Liver (tissue), 9 donors: ENCODE data around the gene GPR6. TPM values are rescaled to one million over a fixed set of nuclear protein-coding genes. Genes with fewer than 3 reads are reported as not detected.

Source experiments
- DNase-seq: peaks from one replicate; pipeline ENCODE4 v3.0.0-alpha.2; 2017; ENCODE audit warnings: low spot score
- H3K27ac ChIP-seq, 2 donors: one replicate each; pipeline ENCODE4 v1.7.0; 2013; ENCODE audit warnings: inconsistent platforms in 2 of 2, low read length in 2 of 2, control low read depth in 1 of 2, low read depth in 1 of 2, mild to moderate bottlenecking in 1 of 2
- H3K27me3 ChIP-seq, 4 donors: one replicate each; pipeline versions ENCODE4 v1.6.1 to v1.7.0; 2013; ENCODE audit warnings: low read length in 3 of 4, inconsistent platforms in 1 of 4, mild to moderate bottlenecking in 1 of 4, moderate library complexity in 1 of 4; ENCODE audit not compliant: control insufficient read depth in 4 of 4, insufficient read depth in 4 of 4
- H3K36me3 ChIP-seq, 4 donors: one replicate each; pipeline versions ENCODE4 v1.6.1 to v1.7.0; 2013; ENCODE audit warnings: low read length in 3 of 4, mild to moderate bottlenecking in 3 of 4, low read depth in 1 of 4, moderate library complexity in 1 of 4; ENCODE audit not compliant: control insufficient read depth in 4 of 4, insufficient read depth in 3 of 4
- H3K4me1 ChIP-seq, 4 donors: one replicate each; pipeline versions ENCODE4 v1.6.1 to v1.7.0; 2013; ENCODE audit warnings: low read length in 3 of 4, mild to moderate bottlenecking in 3 of 4, moderate library complexity in 1 of 4; ENCODE audit not compliant: control insufficient read depth in 4 of 4, insufficient read depth in 4 of 4
- H3K4me3 ChIP-seq, 3 donors: one replicate each; pipeline versions ENCODE4 v1.6.1 to v1.7.0; 2013; ENCODE audit warnings: low read length in 3 of 3, control low read depth in 1 of 3, low read depth in 1 of 3, mild to moderate bottlenecking in 1 of 3
- H3K9ac ChIP-seq, 2 donors: one replicate each; pipeline ENCODE4 v1.7.0; 2013; ENCODE audit warnings: low read length in 2 of 2, mild to moderate bottlenecking in 2 of 2, moderate library complexity in 2 of 2, control low read depth in 1 of 2, low read depth in 1 of 2
- H3K9me3 ChIP-seq, 4 donors: one replicate each; pipeline versions ENCODE4 v1.6.1 to v1.7.0; 2013; ENCODE audit warnings: low read length in 3 of 4; ENCODE audit not compliant: control insufficient read depth in 4 of 4
- EGR1 ChIP-seq, 2 donors: IDR thresholded peaks; 2 replicates each; pipeline ENCODE4 v1.6.1; 2016 to 2018; ENCODE audit warnings: antibody characterized with exemption in 2 of 2, low read depth in 2 of 2
- FOXA1 ChIP-seq: IDR thresholded peaks from 2 replicates; pipeline ENCODE4 v1.6.1; 2016; ENCODE audit warnings: antibody characterized with exemption
- FOXA2 ChIP-seq: IDR thresholded peaks from 2 replicates; pipeline ENCODE4 v1.6.1; 2016; ENCODE audit warnings: antibody characterized with exemption
- GABPA ChIP-seq, 2 donors: IDR thresholded peaks in 1 of 2; conservative IDR thresholded peaks in 1 of 2; 2 replicates each; pipeline ENCODE4 v1.6.1; 2016; ENCODE audit warnings: antibody characterized with exemption in 2 of 2, mild to moderate bottlenecking in 1 of 2, moderate library complexity in 1 of 2
- HNF4A ChIP-seq, 2 donors: conservative IDR thresholded peaks; 2 replicates each; pipeline ENCODE4 v1.6.1; 2016; ENCODE audit warnings: antibody characterized with exemption in 2 of 2, mild to moderate bottlenecking in 2 of 2
- HNF4G ChIP-seq: IDR thresholded peaks from 2 replicates; pipeline ENCODE4 v1.6.1; 2016; ENCODE audit warnings: antibody characterized with exemption
- JUND ChIP-seq, 2 donors: IDR thresholded peaks; 2 replicates each; pipeline ENCODE4 v1.6.1; 2016; ENCODE audit warnings: antibody characterized with exemption in 2 of 2
- NR2F2 ChIP-seq: IDR thresholded peaks from 2 replicates; pipeline ENCODE4 v1.6.1; 2016; ENCODE audit warnings: antibody characterized with exemption
- RAD21 ChIP-seq, 2 donors: IDR thresholded peaks; 2 replicates each; pipeline ENCODE4 v1.6.1; 2016; ENCODE audit warnings: antibody characterized with exemption in 2 of 2, mild to moderate bottlenecking in 2 of 2
- RXRA ChIP-seq, 2 donors: IDR thresholded peaks; 2 replicates each; pipeline ENCODE4 v1.6.1; 2017 to 2018; ENCODE audit warnings: antibody characterized with exemption in 2 of 2, mild to moderate bottlenecking in 1 of 2
- SP1 ChIP-seq: IDR thresholded peaks from 2 replicates; pipeline ENCODE4 v1.6.1; 2018; ENCODE audit warnings: antibody characterized with exemption, mild to moderate bottlenecking
- TAF1 ChIP-seq: conservative IDR thresholded peaks from 2 replicates; pipeline ENCODE4 v1.6.1; 2016; ENCODE audit warnings: antibody characterized with exemption, mild to moderate bottlenecking
- YY1 ChIP-seq: IDR thresholded peaks from 2 replicates; pipeline ENCODE4 v1.6.1; 2016; ENCODE audit warnings: antibody characterized with exemption, mild to moderate bottlenecking
- WGBS: extraction: QIAGEN DNeasy Blood & Tissue Kit; methylation state at CpG from one replicate; pipeline ENCODE4 v1.1.7; 2013; 5-methylcytosine and 5-hydroxymethylcytosine counted together
- polyA plus RNA-seq, 2 donors: library from polyadenylated mRNA; stranded (reverse) in 1 of 2; unstranded in 1 of 2; fragments of 200-250 nt in 1 of 2; fragments of >200 nt in 1 of 2; fragmentation: Nextera tagmentation in 1 of 2; extraction: Ambion mirVana in 1 of 2; gene quantifications; one replicate each; pipeline versions ENCODE4 v1.2.1 to v1.2.3, GENCODE V29; 2013 to 2015
- total RNA-seq, 2 donors: library from RNA; depleted of rRNA; stranded (reverse); fragments of >200 nt; gene quantifications; one replicate each; pipeline ENCODE4 v1.2.3, GENCODE V29; 2014
- TF ChIP-seq, protein P1 (sequence below): IDR thresholded peaks from 2 replicates; pipeline ENCODE4 v1.6.1; 2016; ENCODE audit warnings: antibody characterized with exemption
- TF ChIP-seq, protein P2 (sequence below): IDR thresholded peaks from 2 replicates; pipeline ENCODE4 v1.6.1; 2016; ENCODE audit warnings: antibody characterized with exemption
- TF ChIP-seq, protein P3 (sequence below): IDR thresholded peaks from 2 replicates; pipeline ENCODE4 v1.6.1; 2016; ENCODE audit warnings: antibody characterized with exemption
- TF ChIP-seq, protein P4 (sequence below): fragments of 150-350 bp; IDR thresholded peaks from 2 replicates; pipeline ENCODE4 v1.5.1; 2017; ENCODE audit warnings: improper control_type of control experiment, low read depth, low read length; ENCODE audit not compliant: missing input control
- donor health status: healthy.
- donor health status: healthy.
- donor health status: healthy.
- donor health status: healthy.
- donor health status: healthy.

The GPR6 gene
- total and polyA plus RNA-seq, 4 donors: not detected

DNA sequence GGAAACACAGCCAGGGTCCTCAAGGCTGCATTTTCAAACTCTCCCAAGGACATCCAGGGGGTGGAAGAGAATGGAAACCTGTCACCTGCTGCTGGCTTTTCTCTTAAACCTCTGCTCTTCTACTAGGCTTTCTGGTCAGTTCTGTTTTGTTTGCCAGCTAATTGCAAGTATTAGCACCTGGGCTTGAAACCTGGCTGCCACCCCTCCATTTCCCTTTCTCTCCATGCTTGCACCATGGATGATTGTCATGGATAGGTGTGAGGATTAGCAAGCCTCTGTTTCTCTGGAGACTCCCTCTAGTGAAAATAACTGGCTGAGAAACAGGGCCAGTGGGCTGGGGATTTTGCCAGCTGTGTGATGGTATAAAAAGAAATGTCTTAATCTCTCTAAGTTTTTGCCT, 33.0 kb upstream of the GPR6 start:
- Histone ChIP-seq H3K27ac (no peak overlapping the region), H3K27me3 (peaks cover 0 to 4% (median 0%) of the 10 kb centered on the region in 4 donors), H3K9ac (no peak overlapping the region), H3K9me3 (peaks cover 0 to 2% (median 0%) of the 10 kb centered on the region in 4 donors), H3K36me3 (no peaks in the 10 kb centered on the region), H3K4me1 (no peaks in the 10 kb centered on the region), H3K4me3 (no peak overlapping the region)
- no peak for DNase-seq
- no peak for TF ChIP-seq EGR1 (IDR thresholded peaks at IDR 0.05; ENCODE audit: low read depth in 2 of 2)
- TF ChIP-seq, protein P1, sequence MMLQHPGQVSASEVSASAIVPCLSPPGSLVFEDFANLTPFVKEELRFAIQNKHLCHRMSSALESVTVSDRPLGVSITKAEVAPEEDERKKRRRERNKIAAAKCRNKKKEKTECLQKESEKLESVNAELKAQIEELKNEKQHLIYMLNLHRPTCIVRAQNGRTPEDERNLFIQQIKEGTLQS: no peak
- TF ChIP-seq RXRA (IDR thresholded peaks at IDR 0.05): no peak
- TF ChIP-seq FOXA2: no peak
- TF ChIP-seq NR2F2: no peak
- TF ChIP-seq RAD21 (IDR thresholded peaks at IDR 0.05): no peak

DNA sequence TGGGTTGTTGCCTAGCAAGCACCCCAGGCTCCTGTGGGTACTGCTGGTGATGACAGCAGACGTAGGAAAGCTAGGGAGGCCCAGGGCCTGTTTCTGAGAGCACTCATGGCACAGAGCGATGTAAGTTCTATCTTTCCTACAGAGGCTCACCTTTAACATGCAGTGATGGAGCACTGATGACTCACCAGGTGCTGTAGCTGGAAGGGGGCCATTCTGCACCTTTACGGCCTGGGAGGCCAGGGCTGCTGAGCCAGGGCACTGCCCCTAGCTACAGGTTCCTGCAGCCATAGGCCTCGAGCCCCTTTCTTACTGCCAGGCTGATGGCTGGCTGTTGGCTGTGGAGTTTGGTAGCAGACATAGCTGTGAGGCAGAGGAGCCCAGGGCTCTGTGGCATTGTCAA, 31.1 kb upstream of the GPR6 start:
- DNase-seq: no peak
- 90% methylated on average over 4 of the region's 4 CpGs for WGBS
- Histone ChIP-seq H3K36me3 (no peaks in the 10 kb centered on the region), H3K27me3 (peaks cover 0 to 3% (median 0%) of the 10 kb centered on the region in 4 donors), H3K4me3 (no peak overlapping the region), H3K27ac (no peak overlapping the region), H3K9me3 (no peaks in the 10 kb centered on the region), H3K9ac (no peak overlapping the region), H3K4me1 (no peaks in the 10 kb centered on the region)
- TF ChIP-seq FOXA1 (no peak), RAD21 (IDR thresholded peaks at IDR 0.05) (no peak), HNF4A (conservative IDR thresholded peaks at IDR 0.05) (no peak), EGR1 (IDR thresholded peaks at IDR 0.05; ENCODE audit: low read depth in 2 of 2) (no peak), SP1 (no peak), GABPA (IDR thresholded peaks at IDR 0.05 in 1 of 2, conservative IDR thresholded peaks at IDR 0.05 in 1 of 2) (no peak), TAF1 (no peak)
- TF ChIP-seq, protein P2, sequence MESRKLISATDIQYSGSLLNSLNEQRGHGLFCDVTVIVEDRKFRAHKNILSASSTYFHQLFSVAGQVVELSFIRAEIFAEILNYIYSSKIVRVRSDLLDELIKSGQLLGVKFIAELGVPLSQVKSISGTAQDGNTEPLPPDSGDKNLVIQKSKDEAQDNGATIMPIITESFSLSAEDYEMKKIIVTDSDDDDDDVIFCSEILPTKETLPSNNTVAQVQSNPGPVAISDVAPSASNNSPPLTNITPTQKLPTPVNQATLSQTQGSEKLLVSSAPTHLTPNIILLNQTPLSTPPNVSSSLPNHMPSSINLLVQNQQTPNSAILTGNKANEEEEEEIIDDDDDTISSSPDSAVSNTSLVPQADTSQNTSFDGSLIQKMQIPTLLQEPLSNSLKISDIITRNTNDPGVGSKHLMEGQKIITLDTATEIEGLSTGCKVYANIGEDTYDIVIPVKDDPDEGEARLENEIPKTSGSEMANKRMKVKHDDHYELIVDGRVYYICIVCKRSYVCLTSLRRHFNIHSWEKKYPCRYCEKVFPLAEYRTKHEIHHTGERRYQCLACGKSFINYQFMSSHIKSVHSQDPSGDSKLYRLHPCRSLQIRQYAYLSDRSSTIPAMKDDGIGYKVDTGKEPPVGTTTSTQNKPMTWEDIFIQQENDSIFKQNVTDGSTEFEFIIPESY: no peak

DNA sequence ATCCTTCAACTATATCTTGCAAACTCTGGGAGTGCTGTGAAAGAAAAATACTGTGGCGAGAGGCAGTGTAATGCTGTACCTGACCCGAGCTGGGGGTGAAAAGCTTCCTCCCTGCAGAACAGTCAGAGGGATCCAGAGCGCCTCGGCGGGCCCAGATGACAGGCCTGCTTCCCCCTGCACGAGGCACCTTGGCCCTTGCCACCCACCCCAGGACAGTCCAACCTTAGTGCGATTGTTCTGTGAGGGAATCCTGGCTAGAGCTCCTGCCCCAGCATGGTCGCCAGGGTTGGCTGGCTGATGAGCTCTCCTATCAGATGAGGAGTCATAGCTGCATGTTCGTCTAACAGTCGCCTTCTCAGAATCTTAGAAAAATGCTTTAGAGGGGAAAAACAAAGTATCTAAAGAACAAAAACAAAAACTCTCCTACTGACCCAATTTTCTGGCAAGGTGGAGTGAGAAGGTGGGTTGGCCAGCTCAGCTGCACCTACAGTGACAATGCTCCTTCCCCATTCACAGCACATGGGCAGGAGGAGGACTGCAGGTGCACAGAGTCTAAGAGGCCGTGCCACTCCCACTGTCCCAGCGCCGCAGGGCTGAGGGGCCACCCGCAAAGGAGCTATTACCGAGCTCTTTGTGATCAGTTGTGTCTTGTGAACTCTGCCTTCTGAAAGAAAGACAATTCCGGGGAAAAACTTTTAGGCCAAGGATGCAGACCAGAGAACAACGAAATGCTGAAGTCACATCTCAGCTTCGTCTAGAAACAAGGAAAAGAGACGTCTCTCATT, 28.6 kb upstream of the GPR6 start:
- 86% methylated on average over 19 of the region's 19 CpGs for WGBS
- Histone ChIP-seq H3K9me3 (no peaks in the 10 kb centered on the region), H3K27me3 (no peaks in the 10 kb centered on the region), H3K4me1 (no peaks in the 10 kb centered on the region), H3K9ac (no peak overlapping the region), H3K4me3 (no peak overlapping the region), H3K36me3 (no peaks in the 10 kb centered on the region), H3K27ac (no peak overlapping the region)
- DNase-seq: no peak
- TF ChIP-seq, protein P2: no peak
- TF ChIP-seq, protein P3, sequence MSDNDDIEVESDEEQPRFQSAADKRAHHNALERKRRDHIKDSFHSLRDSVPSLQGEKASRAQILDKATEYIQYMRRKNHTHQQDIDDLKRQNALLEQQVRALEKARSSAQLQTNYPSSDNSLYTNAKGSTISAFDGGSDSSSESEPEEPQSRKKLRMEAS: no peak
- TF ChIP-seq FOXA1: no peak
- TF ChIP-seq, protein P1: no peak
- no peak for TF ChIP-seq HNF4A (conservative IDR thresholded peaks at IDR 0.05)
- no peak for TF ChIP-seq YY1
- no peak for TF ChIP-seq JUND (IDR thresholded peaks at IDR 0.05)
- no peak for TF ChIP-seq RXRA (IDR thresholded peaks at IDR 0.05)
- no peak for TF ChIP-seq TAF1
- TF ChIP-seq, protein P4, sequence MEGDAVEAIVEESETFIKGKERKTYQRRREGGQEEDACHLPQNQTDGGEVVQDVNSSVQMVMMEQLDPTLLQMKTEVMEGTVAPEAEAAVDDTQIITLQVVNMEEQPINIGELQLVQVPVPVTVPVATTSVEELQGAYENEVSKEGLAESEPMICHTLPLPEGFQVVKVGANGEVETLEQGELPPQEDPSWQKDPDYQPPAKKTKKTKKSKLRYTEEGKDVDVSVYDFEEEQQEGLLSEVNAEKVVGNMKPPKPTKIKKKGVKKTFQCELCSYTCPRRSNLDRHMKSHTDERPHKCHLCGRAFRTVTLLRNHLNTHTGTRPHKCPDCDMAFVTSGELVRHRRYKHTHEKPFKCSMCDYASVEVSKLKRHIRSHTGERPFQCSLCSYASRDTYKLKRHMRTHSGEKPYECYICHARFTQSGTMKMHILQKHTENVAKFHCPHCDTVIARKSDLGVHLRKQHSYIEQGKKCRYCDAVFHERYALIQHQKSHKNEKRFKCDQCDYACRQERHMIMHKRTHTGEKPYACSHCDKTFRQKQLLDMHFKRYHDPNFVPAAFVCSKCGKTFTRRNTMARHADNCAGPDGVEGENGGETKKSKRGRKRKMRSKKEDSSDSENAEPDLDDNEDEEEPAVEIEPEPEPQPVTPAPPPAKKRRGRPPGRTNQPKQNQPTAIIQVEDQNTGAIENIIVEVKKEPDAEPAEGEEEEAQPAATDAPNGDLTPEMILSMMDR: no peak
- TF ChIP-seq EGR1 (IDR thresholded peaks at IDR 0.05; ENCODE audit: low read depth in 2 of 2): no peak
- TF ChIP-seq FOXA2: no peak
- TF ChIP-seq HNF4G: no peak
- TF ChIP-seq NR2F2: no peak
- no peak for TF ChIP-seq SP1
- no peak for TF ChIP-seq GABPA (IDR thresholded peaks at IDR 0.05 in 1 of 2, conservative IDR thresholded peaks at IDR 0.05 in 1 of 2)
